ENCODE data around the gene OGN. TPM values are rescaled to one million over a fixed set of nuclear protein-coding genes. Genes with fewer than 3 reads are reported as not detected.
A peak's percentile ranks its signal among the peaks of the same experiment; 100 is the strongest.

OGN gene
- total and polyA plus RNA-seq, 2 experiments from 2014 or later: 0.35 TPM; not detected in 1

DNA sequence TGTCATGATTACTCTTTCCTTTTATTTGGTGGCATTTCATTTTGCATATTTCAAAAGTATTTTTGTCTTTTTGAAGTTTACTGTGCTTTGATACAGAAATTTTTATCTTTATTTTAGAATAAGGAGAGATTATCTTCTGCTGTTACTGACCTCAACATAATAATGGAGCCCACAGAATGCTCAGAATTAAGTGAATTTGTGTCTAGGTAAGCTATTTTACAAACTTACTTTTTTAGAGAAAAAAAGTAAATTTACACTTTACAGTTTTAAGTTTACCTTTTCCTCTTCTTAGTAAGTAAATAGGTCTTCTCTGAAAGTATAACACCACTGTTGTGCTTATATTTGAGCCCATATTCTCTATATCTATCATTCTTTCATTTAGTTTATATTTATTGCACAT is 58.8 kb downstream of the OGN start:
- DNase-seq (ENCODE audit: low read depth in 1 of 2, low spot score in 1 of 2): no peak
- H3K27ac ChIP-seq: no peak overlapping the region
- TF ChIP-seq, protein P1, sequence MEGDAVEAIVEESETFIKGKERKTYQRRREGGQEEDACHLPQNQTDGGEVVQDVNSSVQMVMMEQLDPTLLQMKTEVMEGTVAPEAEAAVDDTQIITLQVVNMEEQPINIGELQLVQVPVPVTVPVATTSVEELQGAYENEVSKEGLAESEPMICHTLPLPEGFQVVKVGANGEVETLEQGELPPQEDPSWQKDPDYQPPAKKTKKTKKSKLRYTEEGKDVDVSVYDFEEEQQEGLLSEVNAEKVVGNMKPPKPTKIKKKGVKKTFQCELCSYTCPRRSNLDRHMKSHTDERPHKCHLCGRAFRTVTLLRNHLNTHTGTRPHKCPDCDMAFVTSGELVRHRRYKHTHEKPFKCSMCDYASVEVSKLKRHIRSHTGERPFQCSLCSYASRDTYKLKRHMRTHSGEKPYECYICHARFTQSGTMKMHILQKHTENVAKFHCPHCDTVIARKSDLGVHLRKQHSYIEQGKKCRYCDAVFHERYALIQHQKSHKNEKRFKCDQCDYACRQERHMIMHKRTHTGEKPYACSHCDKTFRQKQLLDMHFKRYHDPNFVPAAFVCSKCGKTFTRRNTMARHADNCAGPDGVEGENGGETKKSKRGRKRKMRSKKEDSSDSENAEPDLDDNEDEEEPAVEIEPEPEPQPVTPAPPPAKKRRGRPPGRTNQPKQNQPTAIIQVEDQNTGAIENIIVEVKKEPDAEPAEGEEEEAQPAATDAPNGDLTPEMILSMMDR (IDR thresholded peaks at IDR 0.05; ENCODE audit: low read depth, low read length): no peak

DNA sequence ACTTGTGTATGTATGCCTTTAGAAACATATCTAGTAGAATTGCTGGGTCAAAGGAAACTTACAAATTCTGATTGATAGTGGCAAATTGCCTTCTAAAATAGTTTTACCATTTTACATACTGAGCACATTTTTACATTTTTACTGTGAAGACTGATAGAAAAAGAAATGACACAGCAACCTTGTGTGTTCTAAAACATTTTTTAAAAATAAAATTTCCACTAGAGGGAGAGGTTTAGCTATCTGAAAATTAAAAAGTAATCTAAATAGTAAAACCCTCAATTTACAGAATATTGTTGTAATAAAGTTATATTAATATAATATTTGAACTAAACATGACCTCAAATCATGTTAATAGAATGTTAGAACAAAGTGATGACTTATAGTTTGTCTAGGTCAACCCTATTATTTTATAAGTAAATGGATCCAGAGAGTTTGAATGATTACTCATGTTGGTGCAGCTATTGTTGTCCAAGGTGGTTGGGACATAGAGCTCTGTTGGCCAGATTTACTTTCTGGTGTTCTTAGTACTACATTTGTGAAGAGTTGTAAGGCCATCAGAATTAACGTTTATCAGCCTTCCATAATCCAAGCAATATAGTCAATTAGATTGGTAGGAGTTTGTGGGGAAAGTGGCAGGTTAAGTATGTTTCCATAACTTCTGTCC is 61.4 kb downstream of the OGN start:
- Histone ChIP-seq H3K36me3 (no peaks in the 10 kb centered on the region), H3K4me3 (no peak overlapping the region), H3K4me1 (ENCODE audit: low read depth) (no peaks in the 10 kb centered on the region), H3K27ac (no peak overlapping the region), H3K9me3 (ENCODE audit: low read depth) (no peaks in the 10 kb centered on the region), H3K27me3 (no peaks in the 10 kb centered on the region)
- TF ChIP-seq, protein P1 (IDR thresholded peaks at IDR 0.05; ENCODE audit: low read depth, low read length): peak; percentile 2
- DNase-seq (ENCODE audit: low read depth in 1 of 2, low spot score in 1 of 2): peak in 1 of 2 donors; percentile 23

More for the DNA sequence above, 58.8 kb downstream of the OGN start:
- no peaks in the 10 kb centered on the region for H3K27me3 ChIP-seq
- H3K36me3 ChIP-seq: no peaks in the 10 kb centered on the region
- no peaks in the 10 kb centered on the region for H3K9me3 ChIP-seq (ENCODE audit: low read depth)
- no peak overlapping the region for H3K4me3 ChIP-seq
- no peaks in the 10 kb centered on the region for H3K4me1 ChIP-seq (ENCODE audit: low read depth)

DNA sequence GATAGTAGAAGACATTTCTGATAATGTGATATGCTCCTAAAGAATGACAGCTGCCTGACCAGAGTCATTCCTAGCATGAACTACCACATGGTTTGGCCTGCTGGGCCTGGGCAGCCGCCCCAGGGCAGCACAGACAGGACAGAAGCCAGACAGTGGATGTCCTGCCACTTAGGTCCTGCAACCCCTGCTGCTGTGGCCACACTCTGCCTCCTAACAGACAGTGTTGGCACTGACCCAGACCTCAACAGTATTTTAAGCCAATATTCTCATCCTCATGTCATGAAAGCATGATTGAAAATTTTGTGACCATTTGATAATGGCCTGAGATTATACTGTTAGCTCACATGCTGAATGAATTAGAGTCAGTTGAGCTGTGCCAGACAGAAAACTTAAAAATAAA is 62.8 kb downstream of the OGN start:
- Histone ChIP-seq H3K27me3 (no peaks in the 10 kb centered on the region), H3K36me3 (no peaks in the 10 kb centered on the region), H3K4me1 (ENCODE audit: low read depth) (no peaks in the 10 kb centered on the region), H3K27ac (no peak overlapping the region), H3K4me3 (no peak overlapping the region), H3K9me3 (ENCODE audit: low read depth) (no peaks in the 10 kb centered on the region)
- DNase-seq (ENCODE audit: low read depth in 1 of 2, low spot score in 1 of 2): no peak
- TF ChIP-seq, protein P1 (IDR thresholded peaks at IDR 0.05; ENCODE audit: low read depth, low read length): no peak

DNA sequence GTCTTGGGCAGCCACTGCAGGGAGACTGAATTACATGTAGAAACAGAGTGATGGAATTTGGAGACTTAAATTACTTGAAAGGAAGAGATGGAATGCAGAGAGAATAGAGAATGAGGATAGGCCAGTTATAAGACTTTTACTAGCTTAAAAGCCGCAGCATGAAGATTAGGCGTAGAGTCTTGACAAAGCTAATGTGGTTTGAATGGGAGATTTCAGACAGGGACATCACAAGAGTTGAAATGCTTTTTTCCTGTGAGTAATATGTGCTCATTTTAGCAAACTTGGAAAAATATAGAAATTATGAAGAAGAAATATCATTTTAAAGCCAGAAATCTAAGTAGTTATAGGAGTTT is 71.1 kb downstream of the OGN start:
- no peaks in the 10 kb centered on the region for H3K9me3 ChIP-seq (ENCODE audit: low read depth)
- H3K4me1 ChIP-seq (ENCODE audit: low read depth): no peaks in the 10 kb centered on the region
- TF ChIP-seq, protein P1 (IDR thresholded peaks at IDR 0.05; ENCODE audit: low read depth, low read length): no peak
- no peaks in the 10 kb centered on the region for H3K27me3 ChIP-seq
- H3K4me3 ChIP-seq: no peak overlapping the region
- no peak overlapping the region for H3K27ac ChIP-seq
- peak in 1 of 2 donors; percentile 21 for DNase-seq (ENCODE audit: low read depth in 1 of 2, low spot score in 1 of 2)
- H3K36me3 ChIP-seq: no peaks in the 10 kb centered on the region

Other genes with a start within 250 kb of the OGN start
- 96.3 and 97.0 TPM in 2 replicates for gene IARS1, start 110.9 kb downstream of the OGN start, total RNA-seq
- gene IARS1, start 110.9 kb downstream of the OGN start, polyA plus RNA-seq: 87.1 and 96.8 TPM in 2 replicates
- 8.7 and 15.1 TPM in 2 replicates for gene NOL8, start 79.2 kb downstream of the OGN start, total RNA-seq
- 21.6 and 26.2 TPM in 2 replicates for gene NOL8, start 79.2 kb downstream of the OGN start, polyA plus RNA-seq
- gene CENPP, start 78.6 kb downstream of the OGN start, total RNA-seq: 1.6 TPM in 2 replicates
- 5.0 and 9.8 TPM in 2 replicates for gene CENPP, start 78.6 kb downstream of the OGN start, polyA plus RNA-seq
- gene OMD, start 19.9 kb upstream of the OGN start, total RNA-seq: not detected in 2 replicates
- gene OMD, start 19.9 kb upstream of the OGN start, polyA plus RNA-seq: not detected in 2 replicates
- not detected in 2 replicates for gene ASPN, start 77.9 kb upstream of the OGN start, total RNA-seq
- gene ASPN, start 77.9 kb upstream of the OGN start, polyA plus RNA-seq: 0.24 TPM in 1 of 2 replicates, not detected in the other
- gene ECM2, start 131.4 kb upstream of the OGN start, total RNA-seq: not detected in 2 replicates
- not detected in 2 replicates for gene ECM2, start 131.4 kb upstream of the OGN start, polyA plus RNA-seq